Measurements from ENCODE around the gene ADD2.

GRCh38 chr2:70720124-70720523 is 47.9 kb downstream of the ADD2 start:
- TF ChIP-seq CTCF (IDR thresholded peaks at IDR 0.05) (no peak), ZFX (IDR thresholded peaks at IDR 0.05; ENCODE audit: borderline replicate concordance) (no peak)
